HepG2 (cell line): ENCODE results near the gene RIPK3. TPM values are rescaled to one million over a fixed set of nuclear protein-coding genes. Genes with fewer than 3 reads are reported as not detected.

Experiments used
- BHLHE40 ChIP-seq: IDR thresholded peaks from 2 replicates; pipeline ENCODE4 v1.6.1; 2011; ENCODE audit warnings: low read length, improper control_type of control experiment
- DNMT1 ChIP-seq: sonication (generic); formaldehyde crosslinking; IDR thresholded peaks from 2 replicates; pipeline ENCODE4 v1.5.1; 2020; ENCODE audit warnings: mild to moderate bottlenecking, missing genetic modification reagents
- HIVEP1 ChIP-seq: sonication (generic); formaldehyde crosslinking; IDR thresholded peaks from 2 replicates; pipeline ENCODE4 v1.4.0; 2020; ENCODE audit warnings: mild to moderate bottlenecking, missing genetic modification reagents
- HMG20B ChIP-seq: conservative IDR thresholded peaks from 2 replicates; pipeline ENCODE4 v1.6.1; 2016; ENCODE audit warnings: missing genetic modification reagents, missing compliant biosample characterization
- HNF4G ChIP-seq, 2 experiments: sonication (generic) in 1 of 2; formaldehyde crosslinking in 1 of 2; IDR thresholded peaks; 2 replicates each; pipeline versions ENCODE4 v1.4.0 to v1.6.1; 2011 to 2020; ENCODE audit warnings: borderline replicate concordance in 2 of 2, low read depth in 2 of 2, mild to moderate bottlenecking in 2 of 2, low read length in 1 of 2, missing genetic modification reagents in 1 of 2, moderate library complexity in 1 of 2
- HNRNPH1 ChIP-seq: fragments of 200-400 bp; formaldehyde crosslinking; optimal IDR thresholded peaks from 2 replicates; pipeline ENCODE3; 2017; ENCODE audit warnings: mild to moderate bottlenecking, low read depth, low read length
- NBN ChIP-seq: fragments of 450-650 bp; conservative IDR thresholded peaks from 2 replicates; pipeline ENCODE4 v1.6.1; 2017
- NCOA5 ChIP-seq: sonication (generic); formaldehyde crosslinking; IDR thresholded peaks from 2 replicates; pipeline ENCODE4 v1.4.0; 2020; ENCODE audit warnings: missing genetic modification reagents
- PLRG1 ChIP-seq: fragments of 450-650 bp; conservative IDR thresholded peaks from 2 replicates; pipeline ENCODE4 v1.6.1; 2016
- POLR2A ChIP-seq, 2 experiments: IDR thresholded peaks; 2 replicates each; pipeline ENCODE4 v1.6.1; 2011; ENCODE audit warnings: low read depth in 2 of 2, low read length in 2 of 2, mild to moderate bottlenecking in 1 of 2, moderate library complexity in 1 of 2; ENCODE audit not compliant: insufficient read depth in 1 of 2
- YEATS4 ChIP-seq: sonication (generic); formaldehyde crosslinking; IDR thresholded peaks from 2 replicates; pipeline ENCODE4 v1.4.0; 2020; ENCODE audit warnings: missing genetic modification reagents, borderline replicate concordance
- ZNF17 ChIP-seq: sonication (generic); formaldehyde crosslinking; IDR thresholded peaks from 2 replicates; pipeline ENCODE4 v1.5.0; 2020; ENCODE audit warnings: mild to moderate bottlenecking, missing genetic modification reagents
- ZNF234 ChIP-seq: sonication (generic); formaldehyde crosslinking; conservative IDR thresholded peaks from 2 replicates; pipeline ENCODE4 v1.5.1; 2020; ENCODE audit warnings: mild to moderate bottlenecking, missing genetic modification reagents
- ZNF326 ChIP-seq: sonication (generic); formaldehyde crosslinking; IDR thresholded peaks from 2 replicates; pipeline ENCODE4 v1.4.0; 2020; ENCODE audit warnings: missing genetic modification reagents, borderline replicate concordance
- ZNF343 ChIP-seq: sonication (generic); formaldehyde crosslinking; IDR thresholded peaks from 2 replicates; pipeline ENCODE4 v1.4.0; 2020; ENCODE audit warnings: mild to moderate bottlenecking, missing genetic modification reagents
- ZNF781 ChIP-seq: sonication (generic); formaldehyde crosslinking; IDR thresholded peaks from 2 replicates; pipeline ENCODE4 v1.5.1; 2020; ENCODE audit warnings: borderline replicate concordance, mild to moderate bottlenecking, missing genetic modification reagents; ENCODE audit errors: not compliant biosample characterization
- ZSCAN29 ChIP-seq: sonication (generic); formaldehyde crosslinking; conservative IDR thresholded peaks from 2 replicates; pipeline ENCODE4 v1.4.0; 2020; ENCODE audit warnings: mild to moderate bottlenecking, missing genetic modification reagents
- polyA plus RNA-seq, 8 experiments: library from polyadenylated mRNA; depleted of rRNA in 3 of 8; stranded (reverse) in 7 of 8; unstranded in 1 of 8; fragments of >200 nt; fragmentation: Illumina TruSeq in 4 of 8; extraction: Trizol in 4 of 8; gene quantifications; 2 replicates each; pipeline versions ENCODE4 v1.2.1 to v1.2.3, GENCODE V29; 2011 to 2016; ENCODE audit warnings: low read depth in 4 of 8, missing spikeins in 1 of 8, mixed read lengths in 1 of 8; ENCODE audit not compliant: insufficient read depth in 1 of 8
- total RNA-seq, 5 experiments: library from RNA; depleted of rRNA; stranded (reverse); fragments of >200 nt; fragmentation: Illumina TruSeq; extraction: Trizol; gene quantifications; 2 replicates each; pipeline ENCODE4 v1.2.3, GENCODE V29; 2016; ENCODE audit warnings: low read depth in 1 of 5
- TF ChIP-seq, protein P1 (sequence below): sonication (generic); formaldehyde crosslinking; IDR thresholded peaks from 2 replicates; pipeline ENCODE4 v1.4.0; 2020; ENCODE audit warnings: low read depth, missing genetic modification reagents
- TF ChIP-seq, protein P2 (sequence below): sonication (generic); formaldehyde crosslinking; IDR thresholded peaks from 2 replicates; pipeline ENCODE4 v1.5.0; 2020; ENCODE audit warnings: mild to moderate bottlenecking, low read depth, missing genetic modification reagents, borderline replicate concordance
- TF ChIP-seq, protein P3 (sequence below): sonication (generic); formaldehyde crosslinking; IDR thresholded peaks from 2 replicates; pipeline ENCODE4 v1.5.1; 2020; ENCODE audit warnings: missing genetic modification reagents, mild to moderate bottlenecking, borderline replicate concordance
- TF ChIP-seq, protein P4 (sequence below): sonication (generic); formaldehyde crosslinking; IDR thresholded peaks from 2 replicates; pipeline ENCODE4 v1.5.1; 2020; ENCODE audit warnings: mild to moderate bottlenecking, missing genetic modification reagents, borderline replicate concordance

RIPK3 gene
- total and polyA plus RNA-seq, 2 of the 13 experiments (the other 11 are each of a cell fraction or from before 2014, with no cell fraction given), result not detected

DNA sequence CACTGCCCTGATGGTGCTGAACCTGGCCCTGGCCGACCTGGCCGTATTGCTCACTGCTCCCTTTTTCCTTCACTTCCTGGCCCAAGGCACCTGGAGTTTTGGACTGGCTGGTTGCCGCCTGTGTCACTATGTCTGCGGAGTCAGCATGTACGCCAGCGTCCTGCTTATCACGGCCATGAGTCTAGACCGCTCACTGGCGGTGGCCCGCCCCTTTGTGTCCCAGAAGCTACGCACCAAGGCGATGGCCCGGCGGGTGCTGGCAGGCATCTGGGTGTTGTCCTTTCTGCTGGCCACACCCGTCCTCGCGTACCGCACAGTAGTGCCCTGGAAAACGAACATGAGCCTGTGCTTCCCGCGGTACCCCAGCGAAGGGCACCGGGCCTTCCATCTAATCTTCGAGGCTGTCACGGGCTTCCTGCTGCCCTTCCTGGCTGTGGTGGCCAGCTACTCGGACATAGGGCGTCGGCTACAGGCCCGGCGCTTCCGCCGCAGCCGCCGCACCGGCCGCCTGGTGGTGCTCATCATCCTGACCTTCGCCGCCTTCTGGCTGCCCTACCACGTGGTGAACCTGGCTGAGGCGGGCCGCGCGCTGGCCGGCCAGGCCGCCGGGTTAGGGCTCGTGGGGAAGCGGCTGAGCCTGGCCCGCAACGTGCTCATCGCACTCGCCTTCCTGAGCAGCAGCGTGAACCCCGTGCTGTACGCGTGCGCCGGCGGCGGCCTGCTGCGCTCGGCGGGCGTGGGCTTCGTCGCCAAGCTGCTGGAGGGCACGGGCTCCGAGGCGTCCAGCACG is 23.8 kb downstream of the RIPK3 start (continued):
- TF ChIP-seq, protein P1, sequence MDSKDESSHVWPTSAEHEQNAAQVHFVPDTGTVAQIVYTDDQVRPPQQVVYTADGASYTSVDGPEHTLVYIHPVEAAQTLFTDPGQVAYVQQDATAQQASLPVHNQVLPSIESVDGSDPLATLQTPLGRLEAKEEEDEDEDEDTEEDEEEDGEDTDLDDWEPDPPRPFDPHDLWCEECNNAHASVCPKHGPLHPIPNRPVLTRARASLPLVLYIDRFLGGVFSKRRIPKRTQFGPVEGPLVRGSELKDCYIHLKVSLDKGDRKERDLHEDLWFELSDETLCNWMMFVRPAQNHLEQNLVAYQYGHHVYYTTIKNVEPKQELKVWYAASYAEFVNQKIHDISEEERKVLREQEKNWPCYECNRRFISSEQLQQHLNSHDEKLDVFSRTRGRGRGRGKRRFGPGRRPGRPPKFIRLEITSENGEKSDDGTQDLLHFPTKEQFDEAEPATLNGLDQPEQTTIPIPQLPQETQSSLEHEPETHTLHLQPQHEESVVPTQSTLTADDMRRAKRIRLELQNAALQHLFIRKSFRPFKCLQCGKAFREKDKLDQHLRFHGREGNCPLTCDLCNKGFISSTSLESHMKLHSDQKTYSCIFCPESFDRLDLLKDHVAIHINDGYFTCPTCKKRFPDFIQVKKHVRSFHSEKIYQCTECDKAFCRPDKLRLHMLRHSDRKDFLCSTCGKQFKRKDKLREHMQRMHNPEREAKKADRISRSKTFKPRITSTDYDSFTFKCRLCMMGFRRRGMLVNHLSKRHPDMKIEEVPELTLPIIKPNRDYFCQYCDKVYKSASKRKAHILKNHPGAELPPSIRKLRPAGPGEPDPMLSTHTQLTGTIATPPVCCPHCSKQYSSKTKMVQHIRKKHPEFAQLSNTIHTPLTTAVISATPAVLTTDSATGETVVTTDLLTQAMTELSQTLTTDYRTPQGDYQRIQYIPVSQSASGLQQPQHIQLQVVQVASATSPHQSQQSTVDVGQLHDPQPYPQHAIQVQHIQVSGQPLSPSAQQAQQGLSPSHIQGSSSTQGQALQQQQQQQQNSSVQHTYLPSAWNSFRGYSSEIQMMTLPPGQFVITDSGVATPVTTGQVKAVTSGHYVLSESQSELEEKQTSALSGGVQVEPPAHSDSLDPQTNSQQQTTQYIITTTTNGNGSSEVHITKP (CRISPR knock-in tag), result peak; percentile 60; the same call in 1 of the 2 replicates
- 0 out of 2 replicates have a peak, but pooled peaks have one; percentile 63 for TF ChIP-seq NCOA5 (CRISPR knock-in tag)
- TF ChIP-seq HNF4G (IDR thresholded peaks at IDR 0.05; ENCODE audit: borderline replicate concordance, low read depth, low read length), result peak; percentile 10; the same call in 1 of the 2 replicates
- peak; percentile 78; the same call in 1 of the 2 replicates for TF ChIP-seq HNF4G (CRISPR knock-in tag; IDR thresholded peaks at IDR 0.05; ENCODE audit: borderline replicate concordance, low read depth)
- peak; percentile 99 for TF ChIP-seq ZNF343 (CRISPR knock-in tag)
- TF ChIP-seq HMG20B (CRISPR knock-in tag), result no peak; the same call in 1 of the 2 replicates
- no peak for TF ChIP-seq ZNF17
- TF ChIP-seq YEATS4, result peak; percentile 96
- no peak; a peak in 2 of 4 replicates for TF ChIP-seq POLR2A (IDR thresholded peaks at IDR 0.05; ENCODE audit: insufficient read depth in 1 of 2, low read depth in 2 of 2, low read length in 2 of 2)
- no peak; the same call in 1 of the 2 replicates for TF ChIP-seq ZNF326 (CRISPR knock-in tag)
- TF ChIP-seq, protein P2, sequence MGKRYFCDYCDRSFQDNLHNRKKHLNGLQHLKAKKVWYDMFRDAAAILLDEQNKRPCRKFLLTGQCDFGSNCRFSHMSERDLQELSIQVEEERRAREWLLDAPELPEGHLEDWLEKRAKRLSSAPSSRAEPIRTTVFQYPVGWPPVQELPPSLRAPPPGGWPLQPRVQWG (CRISPR knock-in tag), result no peak; the same call in 1 of the 2 replicates
- TF ChIP-seq HIVEP1 (CRISPR knock-in tag), result peak; percentile 90
- no peak for TF ChIP-seq HNRNPH1
- peak; percentile 93 for TF ChIP-seq ZSCAN29 (CRISPR knock-in tag)
- TF ChIP-seq, protein P3, sequence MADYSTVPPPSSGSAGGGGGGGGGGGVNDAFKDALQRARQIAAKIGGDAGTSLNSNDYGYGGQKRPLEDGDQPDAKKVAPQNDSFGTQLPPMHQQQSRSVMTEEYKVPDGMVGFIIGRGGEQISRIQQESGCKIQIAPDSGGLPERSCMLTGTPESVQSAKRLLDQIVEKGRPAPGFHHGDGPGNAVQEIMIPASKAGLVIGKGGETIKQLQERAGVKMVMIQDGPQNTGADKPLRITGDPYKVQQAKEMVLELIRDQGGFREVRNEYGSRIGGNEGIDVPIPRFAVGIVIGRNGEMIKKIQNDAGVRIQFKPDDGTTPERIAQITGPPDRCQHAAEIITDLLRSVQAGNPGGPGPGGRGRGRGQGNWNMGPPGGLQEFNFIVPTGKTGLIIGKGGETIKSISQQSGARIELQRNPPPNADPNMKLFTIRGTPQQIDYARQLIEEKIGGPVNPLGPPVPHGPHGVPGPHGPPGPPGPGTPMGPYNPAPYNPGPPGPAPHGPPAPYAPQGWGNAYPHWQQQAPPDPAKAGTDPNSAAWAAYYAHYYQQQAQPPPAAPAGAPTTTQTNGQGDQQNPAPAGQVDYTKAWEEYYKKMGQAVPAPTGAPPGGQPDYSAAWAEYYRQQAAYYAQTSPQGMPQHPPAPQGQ (CRISPR knock-in tag), result peak; percentile 97; the same call in 1 of the 2 replicates
- peak; percentile 93 for TF ChIP-seq ZNF781 (CRISPR knock-in tag)
- TF ChIP-seq NBN, result no peak
- TF ChIP-seq PLRG1, result no peak
- no peak for TF ChIP-seq BHLHE40
- TF ChIP-seq DNMT1, result peak; percentile 74
- TF ChIP-seq ZNF234 (CRISPR knock-in tag), result peak; percentile 83
- TF ChIP-seq, protein P4, sequence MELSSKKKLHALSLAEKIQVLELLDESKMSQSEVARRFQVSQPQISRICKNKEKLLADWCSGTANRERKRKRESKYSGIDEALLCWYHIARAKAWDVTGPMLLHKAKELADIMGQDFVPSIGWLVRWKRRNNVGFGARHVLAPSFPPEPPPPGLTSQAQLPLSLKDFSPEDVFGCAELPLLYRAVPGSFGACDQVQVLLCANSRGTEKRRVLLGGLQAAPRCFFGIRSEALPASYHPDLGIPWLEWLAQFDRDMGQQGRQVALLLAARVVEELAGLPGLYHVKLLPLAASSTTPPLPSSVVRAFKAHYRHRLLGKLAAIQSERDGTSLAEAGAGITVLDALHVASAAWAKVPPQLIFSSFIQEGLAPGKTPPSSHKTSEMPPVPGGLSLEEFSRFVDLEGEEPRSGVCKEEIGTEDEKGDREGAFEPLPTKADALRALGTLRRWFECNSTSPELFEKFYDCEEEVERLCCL (CRISPR knock-in tag), result 0 out of 2 replicates have a peak, but pooled peaks have one; percentile 25
